PC-9 (cell line): ENCODE results near the gene NDUFA5. TPM values are rescaled to one million over a fixed set of nuclear protein-coding genes. Genes with fewer than 3 reads are reported as not detected.

Experiments
- BruUV-seq: library from RNA; stranded (reverse); fragments of 400-500 nt; replicated peaks from 2 replicates; lab custom pipeline; 2021; lab: Mats Ljungman, UMichigan
- CTCF ChIA-PET: fragments of 300-600 bp; sonication (Branson Sonifier 250); formaldehyde crosslinking; loops from one replicate; lab custom pipeline; 2022; ENCODE audit warnings: antibody characterized with exemption; lab: Charles Lee
- POLR2A ChIA-PET: fragments of 300-600 bp; sonication (Branson Sonifier 250); formaldehyde crosslinking; loops from one replicate; lab custom pipeline; 2022; ENCODE audit warnings: antibody characterized with exemption; ENCODE audit not compliant: unreplicated experiment; lab: Charles Lee
- DNase-seq, 2 experiments: peaks; one replicate each; pipeline versions ENCODE4 v3.0.0 to v3.0.0-alpha.2; 2015 to 2022; ENCODE audit warnings: mixed read lengths in 1 of 2
- H2AFZ ChIP-seq: fragments of 200-600 bp; sonication (generic); 2 replicates; pipeline ENCODE4 v1.8.1; 2017; ENCODE audit warnings: antibody characterized with exemption
- H3F3A ChIP-seq: fragments of 200-600 bp; sonication (generic); 2 replicates; pipeline ENCODE4 v1.8.1; 2017; ENCODE audit warnings: antibody characterized with exemption, mild to moderate bottlenecking, low read depth; ENCODE audit not compliant: insufficient read depth
- H3K27ac ChIP-seq: fragments of 200-600 bp; sonication (generic); 2 replicates; pipeline ENCODE4 v1.6.1; 2016; ENCODE audit warnings: mixed run types
- H3K27me3 ChIP-seq: fragments of 200-600 bp; sonication (generic); 2 replicates; pipeline ENCODE4 v1.6.1; 2016; ENCODE audit warnings: low read depth, mixed run types; ENCODE audit not compliant: insufficient read depth
- H3K36me3 ChIP-seq: fragments of 200-600 bp; sonication (generic); 2 replicates; pipeline ENCODE4 v1.6.1; 2016; ENCODE audit warnings: low read depth, mixed run types
- H3K4me1 ChIP-seq: fragments of 200-600 bp; sonication (generic); replicated peaks from 2 replicates; pipeline ENCODE4 v1.6.1; 2016; ENCODE audit warnings: mixed run types; ENCODE audit not compliant: insufficient read depth
- H3K4me2 ChIP-seq: fragments of 200-600 bp; sonication (generic); 2 replicates; pipeline ENCODE4 v1.6.1; 2017; ENCODE audit warnings: mixed run types
- H3K4me3 ChIP-seq: fragments of 200-600 bp; sonication (generic); 2 replicates; pipeline ENCODE4 v1.6.1; 2016; ENCODE audit warnings: mixed run types
- H3K79me2 ChIP-seq: fragments of 200-600 bp; sonication (generic); 2 replicates; pipeline ENCODE4 v1.6.1; 2017; ENCODE audit warnings: low read depth, mixed run types
- H3K9me2 ChIP-seq: fragments of 200-600 bp; sonication (generic); 2 replicates; pipeline ENCODE4 v1.8.1; 2017; ENCODE audit warnings: mild to moderate bottlenecking; ENCODE audit not compliant: insufficient read depth
- H3K9me3 ChIP-seq: fragments of 200-600 bp; sonication (generic); 2 replicates; pipeline ENCODE4 v1.8.1; 2016; ENCODE audit warnings: low read depth; ENCODE audit not compliant: insufficient read depth
- H4K20me1 ChIP-seq: fragments of 200-600 bp; sonication (generic); 2 replicates; pipeline ENCODE4 v1.8.1; 2017; ENCODE audit not compliant: insufficient read depth
- EZH2 ChIP-seq: fragments of 200-600 bp; sonication (generic); IDR thresholded peaks from 2 replicates; pipeline ENCODE4 v1.8.0; 2017; ENCODE audit warnings: antibody characterized with exemption, low read depth
- intact Hi-C: fragments of 100-400 bp; cut with micrococcal nuclease; formaldehyde crosslinking; loops from one replicate; pipeline ENCODE4 v1.10.0; 2022; ENCODE audit not compliant: unreplicated experiment
- total RNA-seq: library from RNA; stranded (reverse); gene quantifications from 2 replicates; pipeline ENCODE4 v1.2.3, GENCODE V29; 2021
- TF ChIP-seq, protein P1 (sequence below): fragments of 200-600 bp; sonication (generic); conservative IDR thresholded peaks from 2 replicates; pipeline ENCODE4 v1.6.1; 2017; ENCODE audit warnings: mixed run types, antibody characterized with exemption, mild to moderate bottlenecking, moderate library complexity

NDUFA5 gene
- total RNA-seq, 1 experiment from 2014 or later, result 75.9 TPM

DNA sequence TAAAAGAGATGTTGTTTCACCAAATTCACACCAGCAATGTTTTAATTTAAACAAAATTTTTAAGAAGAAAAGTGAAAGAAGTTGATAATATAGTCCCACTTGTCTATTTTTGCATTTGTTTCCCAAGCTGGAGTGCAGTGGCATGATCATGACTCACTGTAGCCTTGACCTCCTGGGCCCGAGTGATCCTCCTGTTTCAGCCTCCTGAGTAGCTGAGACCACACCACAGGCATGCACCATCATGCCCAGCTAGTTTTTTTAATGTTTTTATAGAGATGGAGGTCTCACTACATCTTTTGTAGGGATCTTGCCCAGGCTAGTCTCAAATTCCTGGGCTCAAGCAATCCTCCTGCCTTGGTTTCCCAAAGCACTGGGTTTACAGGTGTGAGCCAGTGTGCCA is 14.1 kb upstream of the NDUFA5 start:
- Histone ChIP-seq H3K9me2 (no peaks in the 10 kb centered on the region), H3K4me3 (no peak overlapping the region), H3K27ac (no peak overlapping the region), H4K20me1 (no peaks in the 10 kb centered on the region), H3K36me3 (no peaks in the 10 kb centered on the region), H3K4me1 (no peaks in the 10 kb centered on the region; the same call in 1 of the 2 replicates), H3F3A (no peaks in the 10 kb centered on the region), H2AFZ (no peak overlapping the region), H3K79me2 (no peaks in the 10 kb centered on the region), H3K4me2 (no peak overlapping the region), H3K9me3 (no peaks in the 10 kb centered on the region), H3K27me3 (no peaks in the 10 kb centered on the region)
- ChIA-PET CTCF (no interaction called here), POLR2A (no interaction called here)
- DNase-seq, result no peak
- intact Hi-C loops, result loop anchor here (10.0 kb wide), 1 partner anchor 223 kb away; no protein-coding TSS in a partner anchor
- BruUV-seq, result no TSS peak
- TF ChIP-seq, protein P1, sequence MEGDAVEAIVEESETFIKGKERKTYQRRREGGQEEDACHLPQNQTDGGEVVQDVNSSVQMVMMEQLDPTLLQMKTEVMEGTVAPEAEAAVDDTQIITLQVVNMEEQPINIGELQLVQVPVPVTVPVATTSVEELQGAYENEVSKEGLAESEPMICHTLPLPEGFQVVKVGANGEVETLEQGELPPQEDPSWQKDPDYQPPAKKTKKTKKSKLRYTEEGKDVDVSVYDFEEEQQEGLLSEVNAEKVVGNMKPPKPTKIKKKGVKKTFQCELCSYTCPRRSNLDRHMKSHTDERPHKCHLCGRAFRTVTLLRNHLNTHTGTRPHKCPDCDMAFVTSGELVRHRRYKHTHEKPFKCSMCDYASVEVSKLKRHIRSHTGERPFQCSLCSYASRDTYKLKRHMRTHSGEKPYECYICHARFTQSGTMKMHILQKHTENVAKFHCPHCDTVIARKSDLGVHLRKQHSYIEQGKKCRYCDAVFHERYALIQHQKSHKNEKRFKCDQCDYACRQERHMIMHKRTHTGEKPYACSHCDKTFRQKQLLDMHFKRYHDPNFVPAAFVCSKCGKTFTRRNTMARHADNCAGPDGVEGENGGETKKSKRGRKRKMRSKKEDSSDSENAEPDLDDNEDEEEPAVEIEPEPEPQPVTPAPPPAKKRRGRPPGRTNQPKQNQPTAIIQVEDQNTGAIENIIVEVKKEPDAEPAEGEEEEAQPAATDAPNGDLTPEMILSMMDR, result no peak
- TF ChIP-seq EZH2, result no peak

DNA sequence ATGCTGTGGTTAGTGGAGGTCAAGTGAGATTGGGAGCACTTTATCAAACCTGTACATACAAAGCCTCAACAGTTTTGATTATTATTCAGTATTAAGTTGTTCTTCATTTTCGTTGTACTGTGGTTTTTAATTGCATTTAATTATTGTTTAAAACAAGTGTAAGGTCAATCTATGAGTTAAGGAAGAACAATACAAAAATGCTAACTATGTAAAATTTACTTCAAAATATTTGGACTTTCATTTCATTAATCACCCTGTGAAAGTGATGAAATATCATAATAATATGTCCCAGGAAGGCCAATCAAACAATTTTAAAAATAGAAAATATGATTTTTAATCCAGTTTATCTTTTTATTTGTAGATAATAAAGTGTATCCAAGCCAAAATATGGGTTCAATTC is 13.6 kb upstream of the NDUFA5 start:
- intact Hi-C loops, result loop anchor here (10.0 kb wide), 1 partner anchor 224 kb away; no protein-coding TSS in a partner anchor
- no peak overlapping the region for H3K4me2 ChIP-seq
- TF ChIP-seq EZH2, result no peak
- TF ChIP-seq, protein P1, result no peak
- CTCF ChIA-PET, result no interaction called here
- H3K79me2 ChIP-seq, result no peaks in the 10 kb centered on the region
- H4K20me1 ChIP-seq, result no peaks in the 10 kb centered on the region
- H3F3A ChIP-seq, result no peaks in the 10 kb centered on the region
- no peaks in the 10 kb centered on the region; the same call in 1 of the 2 replicates for H3K4me1 ChIP-seq
- no peak for DNase-seq
- no TSS peak for BruUV-seq
- H3K4me3 ChIP-seq, result no peak overlapping the region
- POLR2A ChIA-PET, result no interaction called here
- H3K9me3 ChIP-seq, result no peaks in the 10 kb centered on the region
- no peak overlapping the region for H2AFZ ChIP-seq
- H3K9me2 ChIP-seq, result no peaks in the 10 kb centered on the region
- H3K27me3 ChIP-seq, result no peaks in the 10 kb centered on the region
- no peaks in the 10 kb centered on the region for H3K36me3 ChIP-seq
- H3K27ac ChIP-seq, result no peak overlapping the region

DNA sequence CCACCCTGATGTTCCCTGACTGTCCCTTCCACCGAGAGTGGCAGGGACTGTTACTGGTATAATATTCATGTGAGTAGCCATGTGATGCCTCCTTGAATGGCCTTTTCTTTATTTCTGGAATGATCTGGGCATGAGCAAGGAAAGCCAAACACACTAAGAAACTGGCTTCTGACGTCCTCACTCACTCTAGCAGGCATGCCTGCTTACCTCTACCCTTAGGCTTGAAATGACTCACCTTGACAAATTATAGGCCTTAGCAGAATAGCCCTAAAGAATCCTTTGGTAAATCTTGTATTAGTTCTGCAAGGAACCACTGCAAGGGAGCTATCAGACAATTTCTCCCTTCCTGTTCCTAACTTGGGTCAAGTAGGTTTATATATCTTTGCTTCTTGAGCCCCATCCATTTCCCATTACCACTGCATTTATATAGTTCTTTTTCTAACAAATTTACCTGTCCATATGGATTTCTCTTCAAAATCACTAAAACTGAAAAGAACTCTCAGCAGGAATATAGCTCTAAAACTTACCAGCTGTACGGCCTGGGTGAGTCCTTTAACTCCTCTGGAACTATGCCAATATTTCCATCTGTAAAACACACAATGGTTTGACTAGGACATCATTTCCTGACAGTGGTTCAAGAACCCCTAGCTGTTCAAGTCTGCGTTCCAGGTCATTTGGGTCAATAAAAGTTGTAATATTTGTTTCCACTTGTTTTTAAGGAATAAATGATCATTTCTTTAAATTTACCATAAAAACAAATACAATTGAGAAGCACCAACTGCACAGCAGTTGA is 13.0 kb upstream of the NDUFA5 start:
- H3K9me2 ChIP-seq, result no peaks in the 10 kb centered on the region
- no peaks in the 10 kb centered on the region for H4K20me1 ChIP-seq
- ChIA-PET CTCF (interaction anchor here (0.6 kb wide), 1 partner anchor 20 kb away, joined by 3 read pairs; no protein-coding TSS in a partner anchor), POLR2A (no interaction called here)
- TF ChIP-seq EZH2, result no peak
- TF ChIP-seq, protein P1, result no peak
- no peaks in the 10 kb centered on the region for H3K27me3 ChIP-seq
- H3K9me3 ChIP-seq, result no peaks in the 10 kb centered on the region
- intact Hi-C loops, result loop anchor here (10.0 kb wide), 1 partner anchor 224 kb away; no protein-coding TSS in a partner anchor
- peak in 1 of 2 experiments; percentile 43 for DNase-seq
- no peaks in the 10 kb centered on the region for H3F3A ChIP-seq
- no peaks in the 10 kb centered on the region for H3K36me3 ChIP-seq
- no peak overlapping the region for H3K4me3 ChIP-seq
- H3K4me1 ChIP-seq, result no peaks in the 10 kb centered on the region; the same call in 1 of the 2 replicates
- no peaks in the 10 kb centered on the region for H3K79me2 ChIP-seq
- no peak overlapping the region for H2AFZ ChIP-seq
- no peak overlapping the region for H3K4me2 ChIP-seq
- BruUV-seq, result no TSS peak
- H3K27ac ChIP-seq, result no peak overlapping the region
